Epithelial cell of esophagus (primary cell): ENCODE measurements around the gene ZNF207.
"Not testable (repeated sequence)": the region's sequence is repeated elsewhere in the genome, so short reads cannot be mapped to it uniquely, and the experiment has no call there.

Experiments used
- DNase-seq: peaks from one replicate; pipeline ENCODE4 v3.0.0; 2010; ENCODE audit warnings: low read depth
- H3K4me3 ChIP-seq: 2 replicates; pipeline ENCODE4 v1.5.1; 2011; ENCODE audit warnings: mild to moderate bottlenecking, low read length, control low read depth
- CTCF ChIP-seq: IDR thresholded peaks from 2 replicates; pipeline ENCODE4 v1.5.1; 2011; ENCODE audit warnings: low read depth, mild to moderate bottlenecking, low read length, control low read depth, inconsistent platforms; ENCODE audit not compliant: insufficient read depth; ENCODE audit errors: missing control alignments

The ZNF207 gene

GRCh38 chr17:32311028-32311536 is 38.9 kb upstream of the ZNF207 start:
- TF ChIP-seq CTCF, result no peak
- H3K4me3 ChIP-seq, result no peak overlapping the region
- DNase-seq, result no peak

- no peak overlapping the region for H3K4me3 ChIP-seq
- DNase-seq, result no peak
- no peak for TF ChIP-seq CTCF
Observed at GRCh38 chr17:32314636-32315035, 35.3 kb upstream of the ZNF207 start.

GRCh38 chr17:32315171-32315570 is 34.8 kb upstream of the ZNF207 start:
- no peak for DNase-seq
- no peak for TF ChIP-seq CTCF
- H3K4me3 ChIP-seq, result no peak overlapping the region

- H3K4me3 ChIP-seq, DNase-seq: not testable (repeated sequence)
Observed at GRCh38 chr17:32316653-32317052, 33.3 kb upstream of the ZNF207 start.

- no peak for TF ChIP-seq CTCF
Observed at GRCh38 chr17:32317353-32317752, 32.6 kb upstream of the ZNF207 start.

GRCh38 chr17:32318071-32318470 is 31.9 kb upstream of the ZNF207 start:
- DNase-seq, result no peak
- TF ChIP-seq CTCF, result no peak
- no peak overlapping the region for H3K4me3 ChIP-seq

More at GRCh38 chr17:32317353-32317752, 32.6 kb upstream of the ZNF207 start:
- no peak for DNase-seq
- no peak overlapping the region for H3K4me3 ChIP-seq

GRCh38 chr17:32319548-32319905 is 30.4 kb upstream of the ZNF207 start:
- TF ChIP-seq CTCF, result peak; percentile 95
- no peak overlapping the region for H3K4me3 ChIP-seq
- DNase-seq, result peak; percentile 57

- not testable (repeated sequence) for DNase-seq, H3K4me3 ChIP-seq
Observed at GRCh38 chr17:32320080-32320479, 29.9 kb upstream of the ZNF207 start.
